ENCODE measurements around the gene POC1A. TPM values are rescaled to one million over a fixed set of nuclear protein-coding genes. Genes with fewer than 3 reads are reported as not detected.

POC1A gene
- polyA plus RNA-seq, 2 donors: 1.7 to 5.2 TPM

- H3K27ac ChIP-seq (ENCODE audit: low read depth in 2 of 2, low read length in 1 of 2): no peak overlapping the region
- 78 to 81% methylated on average over 12 of the region's 12 CpGs for WGBS, 2 donors
- H3K9me3 ChIP-seq (ENCODE audit: control insufficient read depth in 2 of 2, insufficient read depth in 1 of 2, low read depth in 1 of 2, low read length in 1 of 2): no peaks in the 10 kb centered on the region
- H3K36me3 ChIP-seq (ENCODE audit: control insufficient read depth in 2 of 2, insufficient read depth in 2 of 2, low read length in 1 of 2): no peaks in the 10 kb centered on the region
- H3K4me3 ChIP-seq (ENCODE audit: low read depth in 1 of 2, low read length in 2 of 2): no peak overlapping the region
- H3K27me3 ChIP-seq (ENCODE audit: control insufficient read depth in 1 of 2, insufficient read depth in 2 of 2, low read length in 2 of 2): no peaks in the 10 kb centered on the region
- H3K4me1 ChIP-seq (ENCODE audit: control insufficient read depth in 2 of 2, insufficient read depth in 2 of 2, low read length in 1 of 2): peaks cover 16 to 50% of the 10 kb centered on the region in 2 donors
These were observed 86.1 kb downstream of the POC1A start for GRCh38 chr3:52068055-52068571.

- H3K4me3 ChIP-seq (ENCODE audit: low read depth in 1 of 2, low read length in 2 of 2): no peak overlapping the region
- H3K27me3 ChIP-seq (ENCODE audit: control insufficient read depth in 1 of 2, insufficient read depth in 2 of 2, low read length in 2 of 2): no peaks in the 10 kb centered on the region
- H3K27ac ChIP-seq (ENCODE audit: low read depth in 2 of 2, low read length in 1 of 2): peak overlapping the region in 1 of 2 donors; percentile 80
- H3K9me3 ChIP-seq (ENCODE audit: control insufficient read depth in 2 of 2, insufficient read depth in 1 of 2, low read depth in 1 of 2, low read length in 1 of 2): no peaks in the 10 kb centered on the region
- H3K4me1 ChIP-seq (ENCODE audit: control insufficient read depth in 2 of 2, insufficient read depth in 2 of 2, low read length in 1 of 2): peaks cover 16 to 52% of the 10 kb centered on the region in 2 donors
- WGBS, 2 donors: 77 to 84% methylated on average over 4 of the region's 4 CpGs
- no peaks in the 10 kb centered on the region for H3K36me3 ChIP-seq (ENCODE audit: control insufficient read depth in 2 of 2, insufficient read depth in 2 of 2, low read length in 1 of 2)
These were observed 86.7 kb downstream of the POC1A start for GRCh38 chr3:52067526-52067925.

- WGBS, 2 donors: 64 to 83% methylated on average over 7 to 8 of the region's 8 CpGs
- no peaks in the 10 kb centered on the region for H3K9me3 ChIP-seq (ENCODE audit: control insufficient read depth in 2 of 2, insufficient read depth in 1 of 2, low read depth in 1 of 2, low read length in 1 of 2)
- no peak overlapping the region for H3K4me3 ChIP-seq (ENCODE audit: low read depth in 1 of 2, low read length in 2 of 2)
- H3K27ac ChIP-seq (ENCODE audit: low read depth in 2 of 2, low read length in 1 of 2): peak overlapping the region in 1 of 2 donors; percentile 80
- peaks cover 16 to 56% of the 10 kb centered on the region in 2 donors for H3K4me1 ChIP-seq (ENCODE audit: control insufficient read depth in 2 of 2, insufficient read depth in 2 of 2, low read length in 1 of 2)
- no peaks in the 10 kb centered on the region for H3K27me3 ChIP-seq (ENCODE audit: control insufficient read depth in 1 of 2, insufficient read depth in 2 of 2, low read length in 2 of 2)
- no peaks in the 10 kb centered on the region for H3K36me3 ChIP-seq (ENCODE audit: control insufficient read depth in 2 of 2, insufficient read depth in 2 of 2, low read length in 1 of 2)
These were observed 87.2 kb downstream of the POC1A start for GRCh38 chr3:52067046-52067445.

GRCh38 chr3:52065264-52065756 lies 88.9 kb downstream of the POC1A start:
- Histone ChIP-seq H3K9me3 (ENCODE audit: control insufficient read depth in 2 of 2, insufficient read depth in 1 of 2, low read depth in 1 of 2, low read length in 1 of 2) (no peaks in the 10 kb centered on the region), H3K27me3 (ENCODE audit: control insufficient read depth in 1 of 2, insufficient read depth in 2 of 2, low read length in 2 of 2) (no peaks in the 10 kb centered on the region), H3K4me3 (ENCODE audit: low read depth in 1 of 2, low read length in 2 of 2) (no peak overlapping the region), H3K27ac (ENCODE audit: low read depth in 2 of 2, low read length in 1 of 2) (peak overlapping the region; percentile 73 to 90), H3K36me3 (ENCODE audit: control insufficient read depth in 2 of 2, insufficient read depth in 2 of 2, low read length in 1 of 2) (no peaks in the 10 kb centered on the region), H3K4me1 (ENCODE audit: control insufficient read depth in 2 of 2, insufficient read depth in 2 of 2, low read length in 1 of 2) (peaks cover 13 to 61% of the 10 kb centered on the region in 2 donors)
- WGBS, 2 donors: 39 to 44% methylated on average over 10 to 12 of the region's 12 CpGs

- 70 to 78% methylated on average over 8 of the region's 8 CpGs for WGBS, 2 donors
- Histone ChIP-seq H3K27me3 (ENCODE audit: control insufficient read depth in 1 of 2, insufficient read depth in 2 of 2, low read length in 2 of 2) (no peaks in the 10 kb centered on the region), H3K4me3 (ENCODE audit: low read depth in 1 of 2, low read length in 2 of 2) (no peak overlapping the region), H3K27ac (ENCODE audit: low read depth in 2 of 2, low read length in 1 of 2) (peak overlapping the region; percentile 72 to 73), H3K4me1 (ENCODE audit: control insufficient read depth in 2 of 2, insufficient read depth in 2 of 2, low read length in 1 of 2) (peaks cover 13 to 61% of the 10 kb centered on the region in 2 donors), H3K9me3 (ENCODE audit: control insufficient read depth in 2 of 2, insufficient read depth in 1 of 2, low read depth in 1 of 2, low read length in 1 of 2) (no peaks in the 10 kb centered on the region), H3K36me3 (ENCODE audit: control insufficient read depth in 2 of 2, insufficient read depth in 2 of 2, low read length in 1 of 2) (no peaks in the 10 kb centered on the region)
These were observed 89.7 kb downstream of the POC1A start for GRCh38 chr3:52064561-52064960.

- no peaks in the 10 kb centered on the region for H3K9me3 ChIP-seq (ENCODE audit: control insufficient read depth in 2 of 2, insufficient read depth in 1 of 2, low read depth in 1 of 2, low read length in 1 of 2)
- H3K4me1 ChIP-seq (ENCODE audit: control insufficient read depth in 2 of 2, insufficient read depth in 2 of 2, low read length in 1 of 2): peaks cover 9 to 53% of the 10 kb centered on the region in 2 donors
- H3K27ac ChIP-seq (ENCODE audit: low read depth in 2 of 2, low read length in 1 of 2): peak overlapping the region; percentile 64 to 96
- no peaks in the 10 kb centered on the region for H3K27me3 ChIP-seq (ENCODE audit: control insufficient read depth in 1 of 2, insufficient read depth in 2 of 2, low read length in 2 of 2)
- WGBS, 2 donors: 62 to 64% methylated on average over 14 of the region's 14 CpGs
- H3K4me3 ChIP-seq (ENCODE audit: low read depth in 1 of 2, low read length in 2 of 2): no peak overlapping the region
- no peaks in the 10 kb centered on the region for H3K36me3 ChIP-seq (ENCODE audit: control insufficient read depth in 2 of 2, insufficient read depth in 2 of 2, low read length in 1 of 2)
These were observed 91.0 kb downstream of the POC1A start for GRCh38 chr3:52063026-52063723.

- WGBS, 2 donors: 34 to 47% methylated on average over 5 of the region's 5 CpGs
- Histone ChIP-seq H3K36me3 (ENCODE audit: control insufficient read depth in 2 of 2, insufficient read depth in 2 of 2, low read length in 1 of 2) (no peaks in the 10 kb centered on the region), H3K27me3 (ENCODE audit: control insufficient read depth in 1 of 2, insufficient read depth in 2 of 2, low read length in 2 of 2) (no peaks in the 10 kb centered on the region), H3K9me3 (ENCODE audit: control insufficient read depth in 2 of 2, insufficient read depth in 1 of 2, low read depth in 1 of 2, low read length in 1 of 2) (no peaks in the 10 kb centered on the region), H3K27ac (ENCODE audit: low read depth in 2 of 2, low read length in 1 of 2) (peak overlapping the region; percentile 80 to 96), H3K4me1 (ENCODE audit: control insufficient read depth in 2 of 2, insufficient read depth in 2 of 2, low read length in 1 of 2) (peaks cover 9 to 60% of the 10 kb centered on the region in 2 donors), H3K4me3 (ENCODE audit: low read depth in 1 of 2, low read length in 2 of 2) (no peak overlapping the region)
These were observed 91.7 kb downstream of the POC1A start for GRCh38 chr3:52062505-52062904.

- WGBS, 2 donors: 52 to 54% methylated on average over 4 of the region's 4 CpGs
- Histone ChIP-seq H3K27ac (ENCODE audit: low read depth in 2 of 2, low read length in 1 of 2) (peak overlapping the region; percentile 80 to 96), H3K4me1 (ENCODE audit: control insufficient read depth in 2 of 2, insufficient read depth in 2 of 2, low read length in 1 of 2) (peaks cover 5 to 51% of the 10 kb centered on the region in 2 donors), H3K9me3 (ENCODE audit: control insufficient read depth in 2 of 2, insufficient read depth in 1 of 2, low read depth in 1 of 2, low read length in 1 of 2) (no peaks in the 10 kb centered on the region), H3K4me3 (ENCODE audit: low read depth in 1 of 2, low read length in 2 of 2) (no peak overlapping the region), H3K36me3 (ENCODE audit: control insufficient read depth in 2 of 2, insufficient read depth in 2 of 2, low read length in 1 of 2) (no peaks in the 10 kb centered on the region), H3K27me3 (ENCODE audit: control insufficient read depth in 1 of 2, insufficient read depth in 2 of 2, low read length in 2 of 2) (no peaks in the 10 kb centered on the region)
These were observed 92.9 kb downstream of the POC1A start for GRCh38 chr3:52061121-52061910.

- Histone ChIP-seq H3K36me3 (ENCODE audit: control insufficient read depth in 2 of 2, insufficient read depth in 2 of 2, low read length in 1 of 2) (no peaks in the 10 kb centered on the region), H3K27me3 (ENCODE audit: control insufficient read depth in 1 of 2, insufficient read depth in 2 of 2, low read length in 2 of 2) (no peaks in the 10 kb centered on the region), H3K4me1 (ENCODE audit: control insufficient read depth in 2 of 2, insufficient read depth in 2 of 2, low read length in 1 of 2) (peaks cover 5 to 39% of the 10 kb centered on the region in 2 donors), H3K9me3 (ENCODE audit: control insufficient read depth in 2 of 2, insufficient read depth in 1 of 2, low read depth in 1 of 2, low read length in 1 of 2) (no peaks in the 10 kb centered on the region), H3K27ac (ENCODE audit: low read depth in 2 of 2, low read length in 1 of 2) (peak overlapping the region in 1 of 2 donors; percentile 74), H3K4me3 (ENCODE audit: low read depth in 1 of 2, low read length in 2 of 2) (no peak overlapping the region)
- 52 to 67% methylated on average over 7 of the region's 7 CpGs for WGBS, 2 donors
These were observed 94.4 kb downstream of the POC1A start for GRCh38 chr3:52059781-52060180.
